Activated gamma-delta T cell treated with anti-CD3 and anti-CD28 coated beads, Interleukin-2, amount 50 U/mL, for 16 hours (primary cell): ENCODE results near the gene CD93.

Experiments used
- DNase-seq: peaks from one replicate; pipeline ENCODE4 v3.0.0-alpha.2; 2020; ENCODE audit warnings: low read depth

Gene CD93, protein sequence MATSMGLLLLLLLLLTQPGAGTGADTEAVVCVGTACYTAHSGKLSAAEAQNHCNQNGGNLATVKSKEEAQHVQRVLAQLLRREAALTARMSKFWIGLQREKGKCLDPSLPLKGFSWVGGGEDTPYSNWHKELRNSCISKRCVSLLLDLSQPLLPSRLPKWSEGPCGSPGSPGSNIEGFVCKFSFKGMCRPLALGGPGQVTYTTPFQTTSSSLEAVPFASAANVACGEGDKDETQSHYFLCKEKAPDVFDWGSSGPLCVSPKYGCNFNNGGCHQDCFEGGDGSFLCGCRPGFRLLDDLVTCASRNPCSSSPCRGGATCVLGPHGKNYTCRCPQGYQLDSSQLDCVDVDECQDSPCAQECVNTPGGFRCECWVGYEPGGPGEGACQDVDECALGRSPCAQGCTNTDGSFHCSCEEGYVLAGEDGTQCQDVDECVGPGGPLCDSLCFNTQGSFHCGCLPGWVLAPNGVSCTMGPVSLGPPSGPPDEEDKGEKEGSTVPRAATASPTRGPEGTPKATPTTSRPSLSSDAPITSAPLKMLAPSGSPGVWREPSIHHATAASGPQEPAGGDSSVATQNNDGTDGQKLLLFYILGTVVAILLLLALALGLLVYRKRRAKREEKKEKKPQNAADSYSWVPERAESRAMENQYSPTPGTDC

GRCh38 chr20:23086056-23086566 lies at the start of gene CD93:
Gene CD93 (minus strand): TSS chr20:23086324. CDS start chr20:23086192, 132 bp downstream.
- no peak for DNase-seq

- no peak for DNase-seq
Measured at GRCh38 chr20:23133560-23133998, 47.5 kb upstream of the CD93 start.

- DNase-seq = no peak
Measured at GRCh38 chr20:23132930-23133559, 46.9 kb upstream of the CD93 start.

- DNase-seq = no peak
Measured at GRCh38 chr20:23132293-23132929, 46.3 kb upstream of the CD93 start.

GRCh38 chr20:23131766-23132165 lies 45.6 kb upstream of the CD93 start:
- DNase-seq = no peak

- no peak for DNase-seq
Measured at GRCh38 chr20:23130622-23131140, 44.6 kb upstream of the CD93 start.

DNA sequence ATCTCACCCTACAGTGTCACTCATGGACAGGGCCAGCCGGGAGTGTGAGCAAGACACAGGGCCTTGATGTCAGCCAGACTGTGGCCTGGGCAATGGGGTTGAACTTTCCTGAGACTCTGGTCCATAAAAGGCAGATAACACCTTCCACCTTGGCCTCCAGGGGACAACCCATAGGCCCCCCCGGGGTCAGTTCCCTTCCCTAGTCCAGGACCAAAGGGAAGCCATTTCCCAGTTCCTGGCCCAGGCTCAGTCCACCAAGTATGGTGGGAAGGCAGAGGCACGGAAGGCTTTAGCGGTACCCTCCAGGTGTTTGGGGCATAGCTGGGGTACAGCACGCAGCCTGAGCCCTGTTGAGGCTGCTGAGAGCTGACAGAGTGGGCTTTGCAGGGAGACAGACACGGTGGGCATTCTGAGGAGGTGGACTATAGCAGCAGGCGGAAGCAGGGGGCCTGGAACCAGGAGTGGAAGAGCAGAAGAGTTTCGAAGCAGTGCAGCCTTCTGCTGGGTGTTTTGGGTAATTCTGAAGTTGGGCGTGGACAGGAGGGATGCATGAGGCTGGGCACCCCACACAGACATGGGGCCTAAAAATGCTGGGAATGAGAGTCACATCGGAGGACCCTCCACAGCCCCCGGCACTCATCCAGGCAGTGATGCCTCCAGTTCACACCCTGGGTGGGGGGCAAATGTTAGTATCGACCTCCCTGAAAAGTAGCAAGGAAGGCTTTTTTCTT lies 43.9 kb upstream of the CD93 start:
- DNase-seq = no peak

GRCh38 chr20:23129266-23129665 lies 43.1 kb upstream of the CD93 start:
- DNase-seq = no peak

DNA sequence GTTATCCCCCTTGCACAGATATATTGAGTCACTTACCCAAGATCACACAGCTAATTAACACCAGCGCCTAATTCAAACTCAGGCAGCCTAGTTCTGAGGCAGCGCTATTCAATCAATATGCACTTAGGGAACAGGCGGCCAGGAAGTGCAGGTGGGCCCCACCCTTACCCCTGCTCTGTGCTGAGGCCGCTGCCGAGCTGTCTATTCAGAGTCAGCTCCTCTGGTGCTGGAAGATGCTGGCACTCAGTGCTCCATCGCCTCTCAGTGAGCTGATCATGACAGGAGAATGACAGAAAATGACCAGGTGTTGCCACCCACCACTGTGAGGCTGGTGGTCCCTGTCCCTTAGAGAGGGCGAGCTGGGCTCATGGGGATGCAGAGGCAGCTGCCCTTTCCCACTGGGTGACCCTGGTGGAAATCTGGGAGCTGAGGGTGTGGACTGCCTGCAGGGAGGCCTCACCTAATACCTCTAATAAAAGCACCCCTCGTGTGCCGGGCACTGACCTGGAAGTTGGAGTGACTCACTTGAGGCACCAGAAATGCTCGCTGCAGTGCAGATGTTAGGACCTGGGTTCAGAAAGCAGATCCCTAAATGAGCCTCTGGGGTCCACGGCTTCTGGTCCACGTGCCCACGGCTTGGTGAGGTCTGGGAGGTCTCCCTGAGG lies 42.5 kb upstream of the CD93 start:
- DNase-seq = no peak

DNA sequence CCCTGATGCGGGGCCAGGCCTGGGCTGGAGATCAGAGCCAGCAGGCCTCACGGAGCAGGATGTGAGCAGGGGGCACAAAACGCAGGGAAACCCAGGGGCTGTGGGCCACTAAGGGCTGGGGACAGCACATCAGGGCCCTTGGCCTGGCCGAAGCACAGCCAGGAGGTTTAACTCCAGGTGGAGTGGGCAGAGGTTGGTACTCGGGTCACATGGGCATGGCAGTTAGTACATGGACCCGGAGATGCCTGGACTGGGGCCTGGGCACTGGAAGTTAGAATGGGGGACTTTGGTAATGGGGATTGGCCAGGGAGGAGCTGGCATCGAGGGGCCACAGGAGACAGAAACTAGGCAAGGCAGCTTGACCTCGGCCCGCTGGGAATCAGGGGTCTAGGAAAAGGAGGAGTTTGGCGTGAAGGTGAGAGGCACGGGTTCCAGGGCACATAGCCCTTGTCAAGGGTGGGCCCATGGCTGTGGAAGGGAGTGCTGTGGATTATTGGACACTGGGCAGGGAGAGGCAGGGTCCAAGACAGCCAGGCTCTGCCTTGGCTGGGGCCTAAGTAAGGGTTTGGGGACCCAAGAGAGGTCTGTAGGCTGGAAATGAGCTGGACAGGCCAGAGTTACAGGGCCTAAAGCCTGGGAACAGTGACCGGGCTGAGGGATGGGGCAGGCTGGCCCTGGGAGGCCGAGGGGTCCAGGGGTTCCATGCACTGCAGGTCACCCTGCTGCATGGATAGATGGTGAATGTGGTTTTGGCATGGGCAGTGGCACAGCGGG lies 41.6 kb upstream of the CD93 start:
- DNase-seq = no peak

DNA sequence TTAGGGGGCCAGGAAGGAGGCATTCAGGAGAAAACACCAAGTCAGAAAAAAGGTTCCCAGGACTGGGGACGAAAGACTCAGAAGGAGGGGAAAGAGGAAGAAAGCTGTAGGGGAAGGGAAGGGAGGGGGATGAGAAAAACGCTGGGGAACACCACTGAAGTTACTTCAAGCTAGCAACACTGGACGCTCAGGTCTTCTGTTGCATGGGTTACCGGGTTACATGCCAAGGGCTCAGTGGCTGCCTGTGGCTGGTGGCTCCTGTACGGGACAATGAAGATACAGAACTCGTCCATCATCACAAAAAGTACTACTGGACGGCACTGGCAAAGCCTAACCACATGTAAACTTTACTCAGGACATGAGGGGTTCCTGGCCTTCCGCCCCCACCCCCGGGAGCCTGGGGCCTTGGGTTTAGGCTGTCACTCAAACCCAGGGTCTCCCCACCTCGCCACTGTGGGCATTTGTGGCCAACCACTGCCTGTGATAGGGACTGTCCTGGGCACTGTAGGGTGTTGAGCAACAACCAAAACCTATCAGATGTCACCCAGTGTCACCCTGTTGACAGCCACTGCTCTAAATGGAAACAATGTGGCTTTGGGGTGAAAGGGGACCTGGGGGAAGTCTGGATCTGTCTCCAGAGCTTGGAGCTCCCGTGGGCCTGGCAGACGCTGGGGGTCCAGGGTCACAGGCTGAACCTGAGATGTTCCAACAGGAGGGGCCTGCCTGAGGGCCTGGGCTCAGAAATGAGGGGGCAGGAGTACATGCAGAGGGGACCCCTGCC lies 40.3 kb upstream of the CD93 start:
- DNase-seq = no peak

DNA sequence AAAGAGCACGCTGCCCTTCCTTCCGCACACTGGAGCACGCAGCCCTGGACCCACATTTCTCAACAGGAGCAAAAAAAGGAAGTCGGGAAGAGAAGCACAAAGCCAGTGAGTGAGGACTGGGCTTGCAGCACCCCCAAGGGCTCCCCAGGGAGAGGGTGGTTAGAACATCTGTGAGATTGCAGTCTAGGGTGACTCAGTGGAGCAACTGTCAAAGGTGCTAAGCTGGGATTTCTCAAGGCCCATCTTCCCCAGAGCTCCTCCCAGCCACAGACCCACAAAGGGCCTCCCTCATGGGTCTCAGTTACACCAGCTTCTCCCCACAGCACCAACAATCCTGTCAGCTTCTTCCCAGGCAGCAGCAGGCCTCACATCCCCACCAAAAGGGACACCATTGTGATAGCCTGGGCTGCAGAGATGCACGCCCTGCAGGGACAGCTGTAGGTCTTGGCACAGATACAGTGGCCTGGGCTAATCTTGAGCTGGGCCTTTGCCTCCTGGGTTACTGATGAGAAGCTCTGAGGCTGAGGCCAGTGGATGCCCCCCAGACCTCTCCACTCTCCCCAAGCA lies 39.6 kb upstream of the CD93 start:
- DNase-seq = no peak

GRCh38 chr20:23125159-23125558 lies 39.0 kb upstream of the CD93 start:
- DNase-seq = no peak

DNA sequence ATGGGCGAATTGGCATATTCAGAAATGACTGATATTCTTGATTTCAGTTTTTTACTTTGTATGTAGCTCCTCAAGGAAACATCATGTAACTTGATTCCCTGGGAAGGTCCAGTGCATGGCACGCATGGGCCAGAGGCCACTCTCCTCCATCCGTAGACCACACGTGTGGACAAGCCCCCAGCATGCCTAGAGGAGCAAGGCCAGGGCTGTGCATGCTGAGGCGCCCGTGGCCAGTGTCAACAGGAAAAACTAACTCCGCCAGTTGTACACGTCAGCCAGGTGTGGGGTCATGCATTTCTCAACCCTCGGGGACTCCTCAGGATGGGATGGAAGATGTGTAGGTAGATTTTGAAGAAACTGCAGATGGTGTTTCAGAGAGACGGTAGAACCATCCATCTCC lies 37.8 kb upstream of the CD93 start:
- no peak for DNase-seq

GRCh38 chr20:23122796-23123655 lies 36.9 kb upstream of the CD93 start:
- no peak for DNase-seq

- DNase-seq = no peak
Measured at GRCh38 chr20:23122321-23122720, 36.2 kb upstream of the CD93 start.

DNA sequence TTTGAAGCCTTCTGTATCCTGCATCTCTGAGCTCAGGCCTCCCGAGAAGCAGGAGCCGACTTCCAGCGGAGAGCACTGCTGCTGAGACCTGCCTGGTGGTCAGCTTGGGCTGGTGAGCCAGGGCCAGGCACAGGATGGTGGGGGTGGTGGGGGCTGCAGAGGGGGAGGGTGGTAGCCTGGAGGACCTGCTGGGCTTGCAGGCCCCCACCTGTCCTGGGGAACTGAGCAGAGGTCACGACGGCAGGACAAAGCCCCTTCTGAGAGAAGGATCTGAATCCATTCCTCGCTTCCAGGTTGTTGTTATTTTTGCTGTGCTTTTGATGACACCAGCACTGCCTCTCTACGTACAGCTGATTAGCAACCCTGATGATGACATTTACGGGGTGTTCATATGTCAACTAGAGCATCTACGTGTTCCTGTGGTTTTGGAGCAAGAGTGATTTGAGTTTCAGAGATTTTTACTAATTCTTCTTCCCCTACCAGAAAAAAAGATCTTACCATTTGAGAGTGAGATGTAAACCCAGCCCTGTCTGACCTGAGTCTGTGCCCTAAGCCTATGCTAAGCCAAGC lies 35.7 kb upstream of the CD93 start:
- DNase-seq = no peak
